HepG2 (cell line): ENCODE results near the gene DPP8. TPM values are rescaled to one million over a fixed set of nuclear protein-coding genes. Genes with fewer than 3 reads are reported as not detected.

Experiments used
- ADNP ChIP-seq: sonication (generic); formaldehyde crosslinking; IDR thresholded peaks from 2 replicates; pipeline ENCODE4 v1.4.0; 2020; ENCODE audit warnings: missing genetic modification reagents
- NFE2 ChIP-seq: sonication (generic); formaldehyde crosslinking; IDR thresholded peaks from 2 replicates; pipeline ENCODE4 v1.4.0; 2020; ENCODE audit warnings: missing genetic modification reagents
- POLR2AphosphoS2 ChIP-seq: IDR thresholded peaks from 2 replicates; pipeline ENCODE4 v1.6.1; 2011; ENCODE audit warnings: low read depth, low read length, improper control_type of control experiment
- RXRB ChIP-seq: IDR thresholded peaks from 2 replicates; pipeline ENCODE4 v1.6.1; 2016; ENCODE audit warnings: borderline replicate concordance, missing genetic modification reagents, missing compliant biosample characterization
- SP1 ChIP-seq, 2 experiments: fragments of 450-650 bp in 1 of 2; sonication (generic) in 1 of 2; formaldehyde crosslinking in 1 of 2; IDR thresholded peaks; 2 replicates each; pipeline versions ENCODE4 v1.4.0 to v1.6.1; 2016 to 2020; ENCODE audit warnings: missing genetic modification reagents in 1 of 2
- YEATS2 ChIP-seq: sonication (generic); formaldehyde crosslinking; IDR thresholded peaks from 2 replicates; pipeline ENCODE4 v1.4.0; 2020; ENCODE audit warnings: missing genetic modification reagents, borderline replicate concordance
- ZFP62 ChIP-seq: sonication (generic); formaldehyde crosslinking; IDR thresholded peaks from 2 replicates; pipeline ENCODE4 v1.4.0; 2020; ENCODE audit warnings: missing genetic modification reagents
- ZFYVE20 ChIP-seq: sonication (generic); formaldehyde crosslinking; IDR thresholded peaks from 2 replicates; pipeline ENCODE4 v1.8.0; 2023; ENCODE audit warnings: low read depth, mild to moderate bottlenecking, moderate library complexity, missing genetic modification reagents, borderline replicate concordance
- ZNF12 ChIP-seq: sonication (generic); formaldehyde crosslinking; IDR thresholded peaks from 2 replicates; pipeline ENCODE4 v1.5.0; 2020; ENCODE audit warnings: missing genetic modification reagents
- ZNF343 ChIP-seq: sonication (generic); formaldehyde crosslinking; IDR thresholded peaks from 2 replicates; pipeline ENCODE4 v1.4.0; 2020; ENCODE audit warnings: mild to moderate bottlenecking, missing genetic modification reagents
- ZNF468 ChIP-seq: sonication (generic); formaldehyde crosslinking; IDR thresholded peaks from 2 replicates; pipeline ENCODE4 v1.8.0; 2022; ENCODE audit warnings: mild to moderate bottlenecking, moderate library complexity, missing genetic modification reagents
- ZNF563 ChIP-seq: sonication (generic); formaldehyde crosslinking; IDR thresholded peaks from 2 replicates; pipeline ENCODE4 v1.8.0; 2022; ENCODE audit warnings: mild to moderate bottlenecking, moderate library complexity, missing genetic modification reagents
- ZNF720 ChIP-seq: sonication (generic); formaldehyde crosslinking; IDR thresholded peaks from 2 replicates; pipeline ENCODE4 v1.4.0; 2020; ENCODE audit warnings: missing genetic modification reagents
- ZNF878 ChIP-seq: sonication (generic); formaldehyde crosslinking; IDR thresholded peaks from 2 replicates; pipeline ENCODE4 v1.8.1; 2023; ENCODE audit warnings: mild to moderate bottlenecking, missing genetic modification reagents, moderate library complexity
- polyA plus RNA-seq, 8 experiments: library from polyadenylated mRNA; depleted of rRNA in 3 of 8; stranded (reverse) in 7 of 8; unstranded in 1 of 8; fragments of >200 nt; fragmentation: Illumina TruSeq in 4 of 8; extraction: Trizol in 4 of 8; gene quantifications; 2 replicates each; pipeline versions ENCODE4 v1.2.1 to v1.2.3, GENCODE V29; 2011 to 2016; ENCODE audit warnings: low read depth in 4 of 8, missing spikeins in 1 of 8, mixed read lengths in 1 of 8; ENCODE audit not compliant: insufficient read depth in 1 of 8
- total RNA-seq, 5 experiments: library from RNA; depleted of rRNA; stranded (reverse); fragments of >200 nt; fragmentation: Illumina TruSeq; extraction: Trizol; gene quantifications; 2 replicates each; pipeline ENCODE4 v1.2.3, GENCODE V29; 2016; ENCODE audit warnings: low read depth in 1 of 5
- TF ChIP-seq, protein P1 (sequence below): sonication (generic); formaldehyde crosslinking; IDR thresholded peaks from 2 replicates; pipeline ENCODE4 v1.9.0; 2021; ENCODE audit warnings: missing genetic modification reagents, borderline replicate concordance
- TF ChIP-seq, protein P2 (sequence below): conservative IDR thresholded peaks from 2 replicates; pipeline ENCODE4 v1.6.1; 2018; ENCODE audit warnings: missing genetic modification reagents
- TF ChIP-seq, protein P3 (sequence below): sonication (generic); formaldehyde crosslinking; IDR thresholded peaks from 2 replicates; pipeline ENCODE4 v1.4.0; 2020; ENCODE audit warnings: missing genetic modification reagents
- TF ChIP-seq, protein P4 (sequence below): sonication (generic); formaldehyde crosslinking; IDR thresholded peaks from 2 replicates; pipeline ENCODE4; 2020; ENCODE audit warnings: missing genetic modification reagents, mild to moderate bottlenecking, borderline replicate concordance

The DPP8 gene
- total and polyA plus RNA-seq, 2 of the 13 experiments (the other 11 are each of a cell fraction or from before 2014, with no cell fraction given): 18.0 to 26.3 TPM

DNA sequence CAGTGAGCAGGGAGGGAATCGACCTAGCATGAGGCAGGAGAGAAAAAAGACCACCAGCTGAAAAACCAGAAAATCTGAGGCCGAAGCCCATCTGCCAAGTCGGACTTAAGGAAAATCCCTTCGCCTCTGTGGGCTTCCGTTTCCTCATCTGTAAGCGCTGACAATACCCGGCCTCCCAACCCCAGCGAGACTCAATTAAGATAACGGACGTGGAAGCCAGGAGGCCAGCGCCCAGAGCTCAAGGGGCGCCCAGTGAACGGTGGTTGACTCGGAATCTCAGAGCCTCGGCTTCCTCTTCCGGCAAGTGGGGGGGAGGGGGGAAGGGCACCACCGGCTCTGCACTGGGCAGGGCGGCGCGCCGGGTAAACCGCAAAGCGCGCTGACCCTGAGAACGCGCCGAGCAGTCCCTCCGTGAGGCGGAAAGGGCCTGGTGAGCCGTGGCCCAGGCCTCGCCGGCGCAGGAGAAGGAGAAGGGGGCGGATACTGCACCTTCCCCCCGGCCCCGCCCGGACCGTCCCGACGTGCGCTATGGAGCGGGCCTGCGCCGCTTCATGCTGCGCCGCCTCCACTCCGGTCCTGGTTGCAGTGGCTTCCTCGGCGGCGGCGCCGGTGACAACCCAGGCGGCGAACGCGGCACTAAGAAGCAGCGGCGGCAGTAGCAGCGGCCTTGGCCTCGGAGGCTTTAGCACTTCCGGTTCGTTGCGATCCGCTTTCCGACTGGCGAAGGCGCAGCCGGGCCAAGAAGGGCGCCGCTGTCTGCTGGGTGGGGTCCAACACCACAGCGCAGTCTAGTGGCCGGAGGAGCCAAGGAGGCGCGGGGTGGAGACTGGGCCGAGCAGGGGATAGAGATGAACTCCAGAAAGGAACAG is at the start of gene DPP8 (continued):
- TF ChIP-seq ZNF468 (CRISPR knock-in tag): peak; percentile 97
- TF ChIP-seq, protein P1, sequence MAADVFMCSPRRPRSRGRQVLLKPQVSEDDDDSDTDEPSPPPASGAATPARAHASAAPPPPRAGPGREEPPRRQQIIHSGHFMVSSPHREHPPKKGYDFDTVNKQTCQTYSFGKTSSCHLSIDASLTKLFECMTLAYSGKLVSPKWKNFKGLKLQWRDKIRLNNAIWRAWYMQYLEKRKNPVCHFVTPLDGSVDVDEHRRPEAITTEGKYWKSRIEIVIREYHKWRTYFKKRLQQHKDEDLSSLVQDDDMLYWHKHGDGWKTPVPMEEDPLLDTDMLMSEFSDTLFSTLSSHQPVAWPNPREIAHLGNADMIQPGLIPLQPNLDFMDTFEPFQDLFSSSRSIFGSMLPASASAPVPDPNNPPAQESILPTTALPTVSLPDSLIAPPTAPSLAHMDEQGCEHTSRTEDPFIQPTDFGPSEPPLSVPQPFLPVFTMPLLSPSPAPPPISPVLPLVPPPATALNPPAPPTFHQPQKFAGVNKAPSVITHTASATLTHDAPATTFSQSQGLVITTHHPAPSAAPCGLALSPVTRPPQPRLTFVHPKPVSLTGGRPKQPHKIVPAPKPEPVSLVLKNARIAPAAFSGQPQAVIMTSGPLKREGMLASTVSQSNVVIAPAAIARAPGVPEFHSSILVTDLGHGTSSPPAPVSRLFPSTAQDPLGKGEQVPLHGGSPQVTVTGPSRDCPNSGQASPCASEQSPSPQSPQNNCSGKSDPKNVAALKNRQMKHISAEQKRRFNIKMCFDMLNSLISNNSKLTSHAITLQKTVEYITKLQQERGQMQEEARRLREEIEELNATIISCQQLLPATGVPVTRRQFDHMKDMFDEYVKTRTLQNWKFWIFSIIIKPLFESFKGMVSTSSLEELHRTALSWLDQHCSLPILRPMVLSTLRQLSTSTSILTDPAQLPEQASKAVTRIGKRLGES (CRISPR knock-in tag): no peak; the same call in 1 of the 2 replicates
- no peak for TF ChIP-seq ZNF720 (CRISPR knock-in tag)
- TF ChIP-seq ADNP (CRISPR knock-in tag): no peak
- TF ChIP-seq, protein P2, sequence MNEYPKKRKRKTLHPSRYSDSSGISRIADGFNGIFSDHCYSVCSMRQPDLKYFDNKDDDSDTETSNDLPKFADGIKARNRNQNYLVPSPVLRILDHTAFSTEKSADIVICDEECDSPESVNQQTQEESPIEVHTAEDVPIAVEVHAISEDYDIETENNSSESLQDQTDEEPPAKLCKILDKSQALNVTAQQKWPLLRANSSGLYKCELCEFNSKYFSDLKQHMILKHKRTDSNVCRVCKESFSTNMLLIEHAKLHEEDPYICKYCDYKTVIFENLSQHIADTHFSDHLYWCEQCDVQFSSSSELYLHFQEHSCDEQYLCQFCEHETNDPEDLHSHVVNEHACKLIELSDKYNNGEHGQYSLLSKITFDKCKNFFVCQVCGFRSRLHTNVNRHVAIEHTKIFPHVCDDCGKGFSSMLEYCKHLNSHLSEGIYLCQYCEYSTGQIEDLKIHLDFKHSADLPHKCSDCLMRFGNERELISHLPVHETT: peak; percentile 90; the same call in 1 of the 2 replicates
- peak; percentile 93 for TF ChIP-seq ZNF563 (CRISPR knock-in tag)
- TF ChIP-seq ZFP62 (CRISPR knock-in tag): no peak
- no peak for TF ChIP-seq ZNF878 (CRISPR knock-in tag)
- TF ChIP-seq ZFYVE20: peak; percentile 83; the same call in 1 of the 2 replicates
- TF ChIP-seq YEATS2: peak; percentile 89
- TF ChIP-seq SP1 (IDR thresholded peaks at IDR 0.05): no peak
- peak; percentile 71 for TF ChIP-seq SP1 (CRISPR knock-in tag; IDR thresholded peaks at IDR 0.05)
- no peak for TF ChIP-seq POLR2AphosphoS2
- TF ChIP-seq, protein P3, sequence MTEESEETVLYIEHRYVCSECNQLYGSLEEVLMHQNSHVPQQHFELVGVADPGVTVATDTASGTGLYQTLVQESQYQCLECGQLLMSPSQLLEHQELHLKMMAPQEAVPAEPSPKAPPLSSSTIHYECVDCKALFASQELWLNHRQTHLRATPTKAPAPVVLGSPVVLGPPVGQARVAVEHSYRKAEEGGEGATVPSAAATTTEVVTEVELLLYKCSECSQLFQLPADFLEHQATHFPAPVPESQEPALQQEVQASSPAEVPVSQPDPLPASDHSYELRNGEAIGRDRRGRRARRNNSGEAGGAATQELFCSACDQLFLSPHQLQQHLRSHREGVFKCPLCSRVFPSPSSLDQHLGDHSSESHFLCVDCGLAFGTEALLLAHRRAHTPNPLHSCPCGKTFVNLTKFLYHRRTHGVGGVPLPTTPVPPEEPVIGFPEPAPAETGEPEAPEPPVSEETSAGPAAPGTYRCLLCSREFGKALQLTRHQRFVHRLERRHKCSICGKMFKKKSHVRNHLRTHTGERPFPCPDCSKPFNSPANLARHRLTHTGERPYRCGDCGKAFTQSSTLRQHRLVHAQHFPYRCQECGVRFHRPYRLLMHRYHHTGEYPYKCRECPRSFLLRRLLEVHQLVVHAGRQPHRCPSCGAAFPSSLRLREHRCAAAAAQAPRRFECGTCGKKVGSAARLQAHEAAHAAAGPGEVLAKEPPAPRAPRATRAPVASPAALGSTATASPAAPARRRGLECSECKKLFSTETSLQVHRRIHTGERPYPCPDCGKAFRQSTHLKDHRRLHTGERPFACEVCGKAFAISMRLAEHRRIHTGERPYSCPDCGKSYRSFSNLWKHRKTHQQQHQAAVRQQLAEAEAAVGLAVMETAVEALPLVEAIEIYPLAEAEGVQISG (CRISPR knock-in tag): peak; percentile 100
- TF ChIP-seq NFE2: no peak
- TF ChIP-seq RXRB (CRISPR knock-in tag): peak; percentile 62; the same call in 1 of the 2 replicates
- TF ChIP-seq, protein P4, sequence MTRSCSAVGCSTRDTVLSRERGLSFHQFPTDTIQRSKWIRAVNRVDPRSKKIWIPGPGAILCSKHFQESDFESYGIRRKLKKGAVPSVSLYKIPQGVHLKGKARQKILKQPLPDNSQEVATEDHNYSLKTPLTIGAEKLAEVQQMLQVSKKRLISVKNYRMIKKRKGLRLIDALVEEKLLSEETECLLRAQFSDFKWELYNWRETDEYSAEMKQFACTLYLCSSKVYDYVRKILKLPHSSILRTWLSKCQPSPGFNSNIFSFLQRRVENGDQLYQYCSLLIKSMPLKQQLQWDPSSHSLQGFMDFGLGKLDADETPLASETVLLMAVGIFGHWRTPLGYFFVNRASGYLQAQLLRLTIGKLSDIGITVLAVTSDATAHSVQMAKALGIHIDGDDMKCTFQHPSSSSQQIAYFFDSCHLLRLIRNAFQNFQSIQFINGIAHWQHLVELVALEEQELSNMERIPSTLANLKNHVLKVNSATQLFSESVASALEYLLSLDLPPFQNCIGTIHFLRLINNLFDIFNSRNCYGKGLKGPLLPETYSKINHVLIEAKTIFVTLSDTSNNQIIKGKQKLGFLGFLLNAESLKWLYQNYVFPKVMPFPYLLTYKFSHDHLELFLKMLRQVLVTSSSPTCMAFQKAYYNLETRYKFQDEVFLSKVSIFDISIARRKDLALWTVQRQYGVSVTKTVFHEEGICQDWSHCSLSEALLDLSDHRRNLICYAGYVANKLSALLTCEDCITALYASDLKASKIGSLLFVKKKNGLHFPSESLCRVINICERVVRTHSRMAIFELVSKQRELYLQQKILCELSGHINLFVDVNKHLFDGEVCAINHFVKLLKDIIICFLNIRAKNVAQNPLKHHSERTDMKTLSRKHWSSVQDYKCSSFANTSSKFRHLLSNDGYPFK: peak; percentile 95
- TF ChIP-seq ZNF12 (CRISPR knock-in tag): peak; percentile 85
- peak; percentile 93; the same call in 1 of the 2 replicates for TF ChIP-seq ZNF343 (CRISPR knock-in tag)
